Astrocyte (in vitro differentiated cells and primary cell): Measurements from ENCODE around the gene PTPN9. TPM values are rescaled to one million over a fixed set of nuclear protein-coding genes. Genes with fewer than 3 reads are reported as not detected.
A peak's percentile ranks its signal among the peaks of the same experiment; 100 is the strongest.

Experiments used
- DNase-seq: peaks from one replicate; pipeline ENCODE4 v3.0.0-alpha.2; 2010; ENCODE audit warnings: low read depth
- FAIRE-seq: peaks from 2 replicates; lab custom pipeline; 2011; peaks lifted over from hg19 to GRCh38; lab: Jason Lieb, UNC
- H2AFZ ChIP-seq: 2 replicates; pipeline ENCODE4 v1.6.0; 2012; ENCODE audit warnings: low read depth, low read length, inconsistent platforms
- H3K27ac ChIP-seq: 2 replicates; pipeline ENCODE4 v1.5.1; 2011; ENCODE audit warnings: low read depth, low read length, inconsistent platforms
- H3K27me3 ChIP-seq: 2 replicates; pipeline ENCODE4 v1.6.0; 2011; ENCODE audit warnings: low read length, inconsistent platforms; ENCODE audit not compliant: insufficient read depth
- H3K36me3 ChIP-seq: 2 replicates; pipeline ENCODE4 v1.5.1; 2011; ENCODE audit warnings: low read length, inconsistent platforms; ENCODE audit not compliant: insufficient read depth
- H3K4me1 ChIP-seq: 2 replicates; pipeline ENCODE4 v1.5.1; 2011; ENCODE audit warnings: low read length, inconsistent platforms; ENCODE audit not compliant: insufficient read depth
- H3K4me2 ChIP-seq: 2 replicates; pipeline ENCODE4 v1.6.0; 2012; ENCODE audit warnings: low read length, inconsistent platforms
- H3K4me3 ChIP-seq: 2 replicates; pipeline ENCODE4 v1.5.1; 2011; ENCODE audit warnings: low read depth, mild to moderate bottlenecking, low read length, inconsistent platforms; ENCODE audit not compliant: insufficient read depth
- H3K79me2 ChIP-seq: 2 replicates; pipeline ENCODE4 v1.6.0; 2012; ENCODE audit warnings: mild to moderate bottlenecking, low read length, inconsistent platforms; ENCODE audit not compliant: insufficient read depth
- H3K9ac ChIP-seq: 2 replicates; pipeline ENCODE4 v1.6.0; 2012; ENCODE audit warnings: mild to moderate bottlenecking, low read length, inconsistent platforms
- H3K9me3 ChIP-seq: 2 replicates; pipeline ENCODE4 v1.5.1; 2012; ENCODE audit warnings: low read depth, mild to moderate bottlenecking, low read length, inconsistent platforms; ENCODE audit not compliant: insufficient read depth
- H4K20me1 ChIP-seq: 2 replicates; pipeline ENCODE4 v1.6.0; 2012; ENCODE audit warnings: low read length, inconsistent platforms; ENCODE audit not compliant: insufficient read depth
- H3K27ac Mint-ChIP-seq: one replicate; pipeline ENCODE4 v1.8.0; 2021; ENCODE audit warnings: mild to moderate bottlenecking, mixed read lengths; ENCODE audit not compliant: unreplicated experiment
- H3K27me3 Mint-ChIP-seq: one replicate; pipeline ENCODE4 v1.8.0; 2021; ENCODE audit warnings: low read depth, mixed read lengths; ENCODE audit not compliant: unreplicated experiment
- H3K36me3 Mint-ChIP-seq: one replicate; pipeline ENCODE4 v1.8.0; 2021; ENCODE audit warnings: low read depth, mixed read lengths; ENCODE audit not compliant: unreplicated experiment
- H3K4me1 Mint-ChIP-seq: one replicate; pipeline ENCODE4 v1.8.0; 2021; ENCODE audit warnings: low read depth, mixed read lengths; ENCODE audit not compliant: unreplicated experiment
- H3K4me3 Mint-ChIP-seq: one replicate; pipeline ENCODE4 v1.8.0; 2021; ENCODE audit warnings: mild to moderate bottlenecking, moderate library complexity, mixed read lengths; ENCODE audit not compliant: unreplicated experiment
- H3K9me3 Mint-ChIP-seq: one replicate; pipeline ENCODE4 v1.8.0; 2021; ENCODE audit warnings: mild to moderate bottlenecking, mixed read lengths; ENCODE audit not compliant: unreplicated experiment
- CTCF ChIP-seq: IDR thresholded peaks from 2 replicates; pipeline ENCODE4 v1.5.1; 2011; ENCODE audit warnings: low read depth, mild to moderate bottlenecking, inconsistent platforms, low read length, moderate library complexity; ENCODE audit not compliant: insufficient read depth
- EZH2 ChIP-seq: IDR thresholded peaks from 2 replicates; pipeline ENCODE4 v1.6.1; 2012; ENCODE audit warnings: mild to moderate bottlenecking, low read length, inconsistent platforms; ENCODE audit not compliant: insufficient read depth
- total RNA-seq: library from RNA; stranded (reverse); gene quantifications from 2 replicates; pipeline ENCODE4 v1.2.1, GENCODE V29; 2021

PTPN9 gene
- total RNA-seq, 1 donor from 2014 or later, result 34.7 TPM

GRCh38 chr15:75620058-75620820, 41.1 kb upstream of the PTPN9 start:
- peak overlapping the region; percentile 79 for H3K27ac ChIP-seq
- peak overlapping the region; percentile 75 for H3K9ac ChIP-seq
- Mint-ChIP-seq H3K4me3 (peak overlapping the region; percentile 47), H3K9me3 (no peaks in the 10 kb centered on the region), H3K27me3 (no peaks in the 10 kb centered on the region), H3K27ac (peak overlapping the region; percentile 94), H3K4me1 (peaks cover 15% of the 10 kb centered on the region), H3K36me3 (peaks cover 9% of the 10 kb centered on the region)
- no peak for TF ChIP-seq CTCF
- no peak for TF ChIP-seq EZH2
- H3K4me2 ChIP-seq, result peak overlapping the region; percentile 81
- no peak for FAIRE-seq
- no peaks in the 10 kb centered on the region for H3K79me2 ChIP-seq
- no peak overlapping the region for H3K4me3 ChIP-seq
- H3K27me3 ChIP-seq, result no peaks in the 10 kb centered on the region
- H3K36me3 ChIP-seq, result peaks cover 23% of the 10 kb centered on the region
- DNase-seq, result peak; percentile 71
- H4K20me1 ChIP-seq, result no peaks in the 10 kb centered on the region
- peak overlapping the region; percentile 23 for H2AFZ ChIP-seq
- H3K4me1 ChIP-seq, result peaks cover 15% of the 10 kb centered on the region
- no peaks in the 10 kb centered on the region for H3K9me3 ChIP-seq

- no peaks in the 10 kb centered on the region for H3K9me3 Mint-ChIP-seq
- peaks cover 14% of the 10 kb centered on the region for H3K4me1 Mint-ChIP-seq
- no peak overlapping the region for H3K9ac ChIP-seq
- peaks cover 5% of the 10 kb centered on the region for H4K20me1 ChIP-seq
- TF ChIP-seq EZH2, result no peak
- TF ChIP-seq CTCF, result no peak
- no peak for DNase-seq
- H3K79me2 ChIP-seq, result no peaks in the 10 kb centered on the region
- no peaks in the 10 kb centered on the region for H3K9me3 ChIP-seq
- no peak overlapping the region for H3K4me3 Mint-ChIP-seq
- H3K4me2 ChIP-seq, result no peak overlapping the region
- H3K36me3 Mint-ChIP-seq, result peaks cover 18% of the 10 kb centered on the region
- H3K36me3 ChIP-seq, result peaks cover 35% of the 10 kb centered on the region
- no peaks in the 10 kb centered on the region for H3K27me3 ChIP-seq
- no peak overlapping the region for H3K27ac Mint-ChIP-seq
- no peak for FAIRE-seq
- H3K4me3 ChIP-seq, result no peak overlapping the region
- H3K4me1 ChIP-seq, result peaks cover 14% of the 10 kb centered on the region
- no peak overlapping the region for H2AFZ ChIP-seq
- no peaks in the 10 kb centered on the region for H3K27me3 Mint-ChIP-seq
- H3K27ac ChIP-seq, result no peak overlapping the region
These were observed 37.7 kb upstream of the PTPN9 start for GRCh38 chr15:75616766-75617165.
